GM18519 (cell line): Measurements from ENCODE around the gene CABP4.

ENCODE experiments used
- ATAC-seq: cut with Tn5 transposase; IDR thresholded peaks from one replicate; pipeline ENCODE4 v1.9.1; 2021; ENCODE audit warnings: mild to moderate bottlenecking, moderate library complexity; ENCODE audit not compliant: unreplicated experiment, low FRiP score

The CABP4 gene

DNA sequence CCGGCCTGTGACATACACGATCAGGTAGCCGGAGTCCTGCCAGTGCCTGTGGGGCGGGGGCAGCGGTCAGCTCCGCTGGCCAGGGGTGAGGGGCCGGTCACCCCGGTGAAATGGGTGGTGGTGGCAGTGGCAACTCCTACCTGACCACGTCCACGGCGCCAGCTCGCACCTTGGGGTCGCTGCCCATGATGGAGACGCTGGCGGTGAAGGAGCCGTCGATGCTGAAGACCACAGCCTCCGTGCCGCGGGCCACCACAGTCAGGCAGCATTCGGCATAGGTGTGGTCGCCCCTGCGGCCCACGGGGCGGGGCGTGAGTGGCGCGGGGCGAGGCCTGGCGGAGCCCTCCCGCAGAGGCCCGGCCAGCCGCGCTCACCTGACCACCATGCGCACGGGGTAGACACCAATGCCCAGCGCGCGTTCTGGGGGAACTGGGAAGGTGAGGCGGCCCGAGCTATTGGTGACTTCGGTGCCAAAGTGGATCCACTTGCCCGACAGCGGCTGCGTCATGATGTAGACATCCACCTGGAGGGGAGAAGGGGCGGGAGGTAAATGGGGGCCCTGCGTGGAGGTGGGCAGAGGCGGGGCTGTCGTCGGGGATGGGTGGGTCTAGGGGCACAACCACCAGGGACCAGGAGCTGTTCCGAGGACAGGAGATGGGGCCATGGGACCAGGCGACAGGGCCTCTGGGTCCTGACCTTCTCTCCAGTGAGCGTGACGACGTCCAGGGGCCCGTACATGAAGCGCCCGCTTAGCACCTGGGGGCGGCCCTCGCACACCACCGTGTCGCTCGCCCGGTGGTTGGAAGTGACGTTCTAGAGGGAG lies 38.6 kb downstream of the CABP4 start:
- no peak for ATAC-seq

DNA sequence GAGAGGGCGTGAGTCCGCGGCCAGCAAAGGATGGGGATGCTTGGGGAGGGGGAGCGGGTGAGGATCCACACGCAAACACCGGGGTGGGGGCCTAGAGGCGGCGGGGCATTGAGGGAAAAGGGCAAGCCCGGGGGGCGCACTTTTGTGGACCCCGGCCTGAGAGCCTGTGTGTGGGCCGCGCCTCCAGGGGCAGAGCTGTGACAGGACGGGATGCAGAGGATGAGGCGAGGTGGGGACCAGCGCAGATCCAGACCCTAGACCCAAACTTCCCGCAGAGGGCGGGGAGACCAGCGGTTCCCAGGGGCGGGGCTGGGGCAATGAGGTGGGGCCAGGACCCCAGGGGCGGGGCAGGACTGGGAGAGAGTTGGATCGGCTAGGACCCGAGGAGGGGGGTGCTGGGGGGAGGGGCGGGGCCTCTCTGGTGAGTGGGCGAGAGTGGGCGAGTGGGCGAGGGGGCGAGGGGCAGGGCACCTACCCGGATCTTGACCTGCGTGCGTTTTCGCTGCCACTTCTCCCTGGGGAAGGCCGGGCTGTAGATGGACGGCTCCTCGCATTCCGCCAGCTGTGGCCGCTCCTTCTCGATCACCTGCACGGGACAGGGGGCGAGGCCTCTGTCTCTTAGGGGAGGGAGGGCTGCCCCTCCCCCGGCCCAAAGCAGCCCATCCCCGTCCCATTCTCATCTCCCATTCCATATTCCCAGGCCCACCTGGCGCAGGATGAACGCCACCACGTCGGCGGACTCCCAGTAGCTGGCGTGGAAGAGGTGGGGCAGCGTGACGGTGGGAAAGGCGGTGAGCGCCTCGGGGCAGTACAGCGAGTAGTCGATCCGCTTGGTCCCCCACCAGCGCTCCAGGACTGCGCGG lies 39.4 kb downstream of the CABP4 start:
- ATAC-seq = no peak

DNA sequence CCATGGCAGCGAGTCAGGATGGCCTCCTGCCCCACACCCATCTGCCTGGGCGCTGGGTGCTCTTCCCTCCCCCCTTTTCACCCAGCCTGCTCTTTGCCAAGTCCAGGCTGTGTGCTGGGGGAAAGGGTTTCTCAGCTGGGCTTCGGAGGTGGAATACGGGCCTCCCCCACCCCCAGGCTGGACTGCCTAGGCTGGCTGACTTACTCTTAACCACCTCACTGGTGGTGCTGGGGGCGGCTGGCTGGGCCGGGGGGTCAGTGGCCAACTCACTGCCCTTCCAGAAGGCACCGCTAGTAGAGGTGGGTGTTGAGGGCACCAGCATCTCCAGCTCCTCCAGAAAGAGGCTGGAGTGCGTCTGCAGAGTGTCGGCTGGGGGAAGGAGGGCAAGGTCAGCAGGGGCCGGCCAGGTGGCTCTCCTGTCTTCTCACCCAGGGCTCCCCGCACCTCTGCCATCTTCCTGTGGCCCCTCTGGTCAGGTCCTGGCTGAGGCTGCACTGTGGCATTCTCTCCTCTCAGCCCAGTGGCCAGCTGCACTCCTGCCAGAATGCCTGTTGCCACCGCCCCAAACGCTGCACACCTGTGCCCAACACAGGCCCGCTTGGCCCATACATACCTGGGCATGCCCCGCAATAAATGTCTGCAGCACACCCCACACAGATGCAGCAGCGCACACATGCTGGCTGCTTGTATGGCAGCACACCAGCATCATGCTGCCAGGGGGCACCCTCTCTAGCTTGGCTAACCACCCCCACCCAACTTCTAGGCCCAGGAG lies 40.3 kb downstream of the CABP4 start:
- no peak for ATAC-seq

DNA sequence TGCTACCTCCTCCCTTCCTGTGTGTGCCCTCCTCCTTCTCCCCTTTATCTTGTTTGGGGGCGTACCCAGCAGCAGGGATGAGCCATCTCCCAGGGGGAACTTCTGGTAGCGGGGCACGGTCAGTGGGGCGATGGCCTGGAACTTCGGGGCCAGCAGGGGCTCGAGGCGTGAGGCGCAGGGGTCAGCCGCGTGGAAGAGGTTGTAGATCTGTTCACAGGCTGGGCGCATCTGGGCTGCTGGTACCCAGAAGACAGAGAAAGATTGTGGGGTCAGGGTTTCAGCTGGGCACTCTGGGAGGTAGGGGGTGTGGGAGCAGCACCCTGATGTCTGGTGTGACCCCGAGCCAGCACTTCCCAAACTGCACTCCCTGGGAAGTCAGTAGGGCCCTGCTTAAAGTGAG lies 41.0 kb downstream of the CABP4 start:
- ATAC-seq = no peak

DNA sequence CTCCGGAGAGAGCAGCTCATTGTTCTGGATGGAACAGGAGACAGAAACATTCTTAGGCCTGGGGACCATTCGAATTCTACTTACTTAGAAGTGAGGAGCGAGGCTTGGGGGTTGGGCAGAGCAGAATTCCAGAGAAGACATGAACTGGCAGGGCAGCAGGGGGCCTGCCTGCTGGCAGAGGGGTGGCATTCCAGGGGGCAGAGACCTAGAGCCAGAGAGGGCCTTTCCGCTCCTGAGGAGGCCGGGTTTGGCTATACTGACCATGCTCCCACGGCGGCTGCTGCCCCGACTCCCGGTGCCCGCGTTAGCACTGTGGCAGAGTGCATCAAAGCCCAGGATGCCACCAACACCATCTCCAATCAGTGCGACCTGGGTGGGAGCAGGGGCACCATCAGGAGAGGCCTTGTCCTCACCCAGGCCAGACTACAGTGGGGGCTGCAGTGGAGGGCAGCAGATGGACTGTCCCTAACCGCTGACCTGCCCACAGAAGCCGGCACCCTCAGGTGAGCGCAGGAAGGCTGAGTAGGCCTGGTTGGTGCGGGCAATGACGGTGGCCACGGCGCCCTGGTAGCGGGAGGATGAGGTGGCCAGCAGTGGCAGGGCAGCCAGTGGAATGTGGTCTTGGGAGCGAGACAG lies 42.6 kb downstream of the CABP4 start:
- ATAC-seq = no peak

DNA sequence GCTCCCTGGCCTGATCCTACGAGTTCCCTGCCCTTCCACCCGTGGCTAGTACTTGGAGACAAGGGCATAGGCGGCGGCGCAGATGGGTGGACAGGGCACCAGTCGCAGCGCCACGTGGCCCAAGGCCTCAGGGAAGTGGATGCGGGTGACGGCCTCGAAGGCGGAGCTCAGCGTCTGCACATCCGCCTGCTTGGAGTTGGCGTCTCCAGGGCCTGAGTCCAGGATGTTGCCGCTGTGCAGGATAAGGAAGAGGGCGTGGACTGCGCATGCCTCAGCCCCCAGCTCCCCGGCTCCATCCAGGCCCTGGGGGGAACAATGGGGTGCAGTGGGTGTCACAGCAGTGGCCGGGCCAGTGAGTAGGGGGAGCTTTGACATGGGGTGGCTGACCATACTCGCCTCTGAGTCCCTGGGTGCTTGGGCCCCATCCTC lies 43.4 kb downstream of the CABP4 start:
- ATAC-seq = no peak

DNA sequence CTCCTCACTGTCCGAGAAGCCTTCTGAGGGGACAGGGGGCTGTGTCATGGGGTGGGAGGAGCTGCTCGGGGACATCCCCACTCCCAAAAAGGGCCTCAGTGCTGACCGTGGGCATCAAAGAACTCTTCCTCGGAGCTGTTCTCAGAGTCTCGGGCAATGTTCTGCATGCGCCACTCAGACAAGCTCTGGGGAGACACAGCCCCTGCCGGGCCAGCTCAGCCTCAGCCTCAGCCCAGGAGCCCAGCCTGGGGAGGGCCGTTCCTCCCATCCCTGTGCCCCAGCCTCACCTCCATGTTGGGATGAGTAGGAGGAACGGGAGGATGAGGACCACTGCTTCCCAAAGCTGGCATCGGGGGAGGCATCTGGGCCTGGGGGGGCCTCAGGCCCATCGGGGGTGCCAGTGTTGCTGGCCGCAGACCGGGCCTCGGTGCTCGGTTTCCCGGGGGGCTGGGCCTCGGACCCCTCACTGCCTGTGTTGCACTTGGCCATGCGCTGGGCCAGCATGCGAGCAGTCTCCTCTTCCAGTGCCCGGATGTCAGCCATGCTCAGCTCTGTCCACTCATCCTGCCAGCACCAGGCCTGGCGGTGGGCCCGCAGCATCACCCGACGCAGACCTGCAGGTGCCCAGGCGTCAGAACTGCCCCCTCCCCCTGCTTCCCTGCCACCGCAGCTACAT lies 44.8 kb downstream of the CABP4 start:
- no peak for ATAC-seq

DNA sequence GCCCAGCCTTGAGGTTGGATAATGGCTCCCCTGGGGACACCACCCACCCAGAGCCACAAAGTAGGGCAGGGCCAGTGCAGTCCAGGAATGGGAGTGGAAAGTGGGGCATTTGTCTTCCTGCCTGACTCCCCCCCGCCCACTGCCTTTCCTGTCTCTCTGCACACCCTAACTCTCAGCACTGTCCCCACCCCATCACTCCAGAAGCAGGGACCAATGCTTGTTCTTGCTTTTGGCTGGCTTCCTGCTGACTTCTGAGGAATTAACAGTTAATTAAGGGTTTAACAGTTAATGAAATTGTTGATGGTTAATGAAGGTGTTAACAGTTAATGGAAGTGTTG lies 45.3 kb downstream of the CABP4 start:
- ATAC-seq = no peak

DNA sequence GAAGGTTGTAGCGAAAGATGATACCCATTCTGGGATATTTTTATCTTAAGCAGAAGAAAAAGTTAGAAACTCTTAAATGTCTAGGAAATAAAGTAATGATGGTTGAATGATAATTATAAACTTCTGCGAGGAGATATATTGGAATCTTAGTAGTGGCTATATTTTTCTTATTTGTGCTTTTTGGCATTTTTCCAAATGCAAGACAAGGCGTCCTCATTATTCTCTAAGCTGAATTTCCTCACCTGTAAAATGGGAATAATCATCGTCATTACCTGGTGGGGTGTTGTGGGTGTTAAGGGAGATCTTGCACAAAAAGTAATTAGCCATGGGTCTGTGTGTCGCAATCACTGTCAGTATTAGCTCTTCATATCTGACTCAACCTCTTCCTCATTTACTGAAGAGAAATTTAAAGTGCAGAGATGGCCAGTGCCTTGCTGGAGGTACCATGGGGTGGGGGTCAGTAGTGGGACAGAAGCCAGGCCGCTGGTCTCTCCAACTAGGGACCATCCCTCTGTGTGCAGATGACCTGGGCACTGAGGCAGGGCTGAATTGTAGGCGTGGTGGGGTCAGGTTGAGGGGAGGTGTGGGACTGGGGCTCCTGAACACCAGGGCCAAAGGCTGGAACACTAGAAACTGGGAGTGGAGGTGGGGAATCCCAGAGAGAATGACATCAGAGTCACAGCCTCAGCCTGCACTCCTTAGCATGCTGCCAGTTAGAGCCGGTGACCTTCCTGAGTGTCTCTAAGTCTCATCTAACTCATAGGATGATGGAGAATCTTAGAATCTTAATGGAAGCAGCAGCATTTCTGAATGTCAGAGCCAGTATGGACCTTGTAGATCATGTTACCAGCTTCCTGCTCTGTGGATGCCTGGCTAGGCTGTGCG lies 45.9 kb downstream of the CABP4 start:
- ATAC-seq = no peak

DNA sequence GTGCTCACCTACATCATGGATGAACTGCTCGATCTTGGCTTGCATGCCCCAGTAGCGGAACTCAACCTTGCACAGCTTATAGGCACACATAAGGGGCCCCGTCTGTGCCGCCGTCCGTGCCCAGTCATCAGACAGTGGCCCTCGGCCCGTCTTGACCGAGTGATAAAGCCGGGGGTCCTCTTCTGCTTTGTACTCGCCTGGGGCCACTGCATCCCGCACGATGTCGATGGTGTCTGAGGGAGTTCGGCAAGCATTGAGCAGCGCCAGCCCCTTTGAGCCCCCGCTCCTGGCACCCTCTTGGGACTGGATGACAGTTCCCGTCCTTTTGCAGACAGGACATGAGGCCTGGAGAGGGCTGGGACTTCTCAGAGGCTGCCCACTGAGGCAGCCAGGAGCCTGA lies 46.7 kb downstream of the CABP4 start:
- no peak for ATAC-seq

DNA sequence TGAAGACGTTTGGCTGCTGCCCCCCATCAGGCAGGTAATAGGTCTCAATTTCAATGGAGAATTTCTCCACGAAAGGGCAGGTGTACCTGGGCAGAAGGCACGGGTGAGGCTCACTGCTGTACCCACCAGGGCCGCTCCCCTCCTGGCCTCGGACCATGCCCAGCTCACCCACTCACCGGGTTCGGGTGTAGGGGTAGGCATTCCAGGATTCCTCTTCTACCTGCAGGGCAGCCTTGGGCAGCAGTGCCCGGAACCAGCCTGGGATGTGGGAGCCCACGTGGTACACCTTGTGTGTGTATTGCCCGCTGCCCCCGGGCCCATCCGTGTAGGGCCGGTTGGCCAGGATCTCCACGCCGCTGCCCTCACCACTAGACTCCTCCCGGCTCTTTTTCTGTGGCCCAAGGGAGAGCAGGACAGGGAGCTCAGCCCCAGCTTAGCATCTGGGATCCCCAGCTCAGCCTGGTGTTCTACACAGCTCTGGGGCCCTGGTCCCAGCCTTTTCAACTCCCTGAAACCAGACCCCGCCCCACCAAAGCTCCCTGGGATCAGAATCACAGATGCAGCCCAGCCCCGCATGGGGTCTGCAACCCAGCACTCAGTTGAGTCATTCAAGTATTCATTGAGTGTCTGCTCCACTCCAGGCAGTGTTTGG lies 47.3 kb downstream of the CABP4 start:
- no peak for ATAC-seq

DNA sequence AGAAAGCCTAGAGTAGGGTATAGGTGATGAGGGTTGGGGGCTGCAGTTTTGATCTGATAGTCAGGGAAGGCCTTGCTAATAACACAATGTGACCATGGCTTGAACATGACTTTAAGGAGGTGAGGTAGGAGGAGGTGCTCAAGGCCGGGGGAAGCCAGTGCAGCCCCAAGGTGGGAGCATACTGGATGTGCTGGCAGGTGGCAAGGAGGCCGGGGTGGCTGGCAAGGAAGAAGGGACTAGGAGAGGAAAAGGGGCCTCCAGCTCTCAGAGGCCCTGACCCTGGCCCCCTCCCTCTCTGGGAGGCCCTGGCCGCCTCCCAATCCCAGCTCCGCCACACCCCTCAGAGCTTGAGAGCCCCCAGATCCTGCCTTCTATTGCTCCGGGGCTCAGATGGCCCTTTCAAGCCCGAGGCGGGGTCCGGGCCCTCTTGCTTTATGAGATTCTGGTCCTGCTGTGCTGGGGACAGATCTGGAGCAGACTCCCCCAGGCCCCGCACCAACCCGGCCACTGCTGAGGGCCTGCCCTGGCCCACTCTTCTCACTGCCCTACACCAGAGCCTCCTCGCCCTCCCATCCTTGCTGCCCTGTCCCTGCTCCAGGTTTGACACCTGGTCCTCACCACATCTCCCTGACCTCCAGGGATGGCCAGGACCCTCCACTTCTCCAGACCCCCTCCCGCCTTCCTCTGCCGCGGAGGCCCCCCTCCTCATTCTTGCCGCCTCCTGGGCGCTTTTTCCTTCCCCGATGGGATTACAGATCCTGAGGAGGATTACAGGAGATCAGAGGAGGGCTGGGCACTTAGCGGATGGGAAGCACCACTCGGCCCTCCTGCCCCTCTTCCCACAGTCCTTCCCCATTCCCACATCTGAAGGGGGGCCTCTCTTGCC lies 48.2 kb downstream of the CABP4 start:
- ATAC-seq = no peak

DNA sequence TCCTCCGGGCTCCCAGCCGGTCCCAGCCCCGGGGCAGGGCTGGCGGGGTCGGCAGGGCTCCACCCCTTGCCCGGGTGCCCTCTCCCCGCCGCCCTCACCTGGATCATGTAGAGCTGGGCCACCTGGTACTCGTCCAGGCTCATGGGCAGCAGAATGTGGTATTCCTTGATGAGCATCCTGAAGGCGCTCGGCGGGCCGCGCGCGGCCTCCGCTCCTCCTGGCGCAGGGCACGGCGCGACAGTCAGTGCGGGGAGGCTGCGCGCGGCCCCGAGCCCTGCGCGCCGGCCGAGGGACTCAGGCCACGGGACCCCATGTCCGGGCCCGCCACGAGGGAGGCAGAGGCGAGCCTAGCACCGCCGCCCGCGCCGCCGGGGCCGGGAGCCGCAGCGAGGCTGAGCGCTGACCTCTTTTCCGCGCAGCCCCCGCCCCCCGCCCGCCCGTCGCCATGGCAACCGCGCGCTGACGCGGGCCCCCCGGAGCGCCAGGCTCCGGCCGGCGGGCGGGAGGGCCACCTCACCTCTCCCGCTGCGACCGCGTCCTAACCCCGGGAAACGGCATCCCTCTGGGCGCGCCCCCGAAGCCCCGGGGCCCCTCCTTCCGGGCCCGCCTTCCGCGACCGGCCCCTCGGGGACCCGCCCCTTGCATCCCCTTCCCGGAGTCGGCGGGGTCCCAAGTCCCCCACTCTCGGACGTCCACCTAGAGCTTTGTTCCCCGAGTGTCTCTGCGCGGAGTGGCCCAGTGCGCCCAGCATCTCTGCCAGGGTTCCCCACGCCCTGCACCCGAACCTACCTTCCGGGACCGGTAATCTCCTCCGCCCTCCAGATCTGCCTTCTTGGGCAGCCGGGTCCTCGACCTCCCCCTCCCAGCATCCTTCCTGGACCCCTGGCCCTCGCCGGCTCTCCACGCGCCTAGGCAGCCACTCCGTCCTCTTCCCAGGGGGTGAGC lies 49.1 kb downstream of the CABP4 start:
- no peak for ATAC-seq

DNA sequence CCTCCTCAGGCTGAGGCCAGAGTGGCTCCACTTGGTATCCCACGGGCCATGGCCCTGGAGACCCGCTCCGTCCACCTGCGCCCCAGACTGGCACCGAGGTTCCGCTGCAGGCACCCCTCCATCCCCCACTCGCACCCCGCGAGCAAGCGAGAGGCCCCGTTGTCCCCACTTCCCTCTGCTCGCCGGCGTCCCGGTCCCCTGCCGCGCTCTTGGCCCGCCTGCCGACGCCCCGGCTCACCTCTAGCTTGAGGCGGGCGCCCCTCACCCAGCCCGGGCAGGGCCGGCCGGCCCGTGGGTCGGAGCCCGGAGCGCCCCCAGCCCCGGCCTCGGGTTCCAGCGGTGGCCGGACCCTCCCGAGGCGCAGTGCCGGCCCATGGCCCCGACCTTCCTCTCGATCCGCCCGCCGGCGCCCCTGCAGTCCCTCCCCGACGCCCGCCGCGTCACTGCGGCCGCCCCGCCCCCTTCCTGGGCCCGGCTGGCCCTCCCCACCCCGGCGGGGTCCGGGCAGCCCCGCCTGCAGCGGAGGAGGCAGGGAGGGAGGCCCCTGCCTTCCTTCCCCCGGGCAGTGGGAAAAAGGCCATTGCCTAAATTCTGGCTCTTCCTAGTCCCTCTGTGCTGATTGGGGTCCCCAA lies 49.9 kb downstream of the CABP4 start, which contains the start of gene PITPNM1:
Gene PITPNM1 (minus strand): TSS at position 414 of the 632 bp plus-strand sequence. CDS start 1,183 bp downstream, outside the sequence.
- ATAC-seq = no peak

DNA sequence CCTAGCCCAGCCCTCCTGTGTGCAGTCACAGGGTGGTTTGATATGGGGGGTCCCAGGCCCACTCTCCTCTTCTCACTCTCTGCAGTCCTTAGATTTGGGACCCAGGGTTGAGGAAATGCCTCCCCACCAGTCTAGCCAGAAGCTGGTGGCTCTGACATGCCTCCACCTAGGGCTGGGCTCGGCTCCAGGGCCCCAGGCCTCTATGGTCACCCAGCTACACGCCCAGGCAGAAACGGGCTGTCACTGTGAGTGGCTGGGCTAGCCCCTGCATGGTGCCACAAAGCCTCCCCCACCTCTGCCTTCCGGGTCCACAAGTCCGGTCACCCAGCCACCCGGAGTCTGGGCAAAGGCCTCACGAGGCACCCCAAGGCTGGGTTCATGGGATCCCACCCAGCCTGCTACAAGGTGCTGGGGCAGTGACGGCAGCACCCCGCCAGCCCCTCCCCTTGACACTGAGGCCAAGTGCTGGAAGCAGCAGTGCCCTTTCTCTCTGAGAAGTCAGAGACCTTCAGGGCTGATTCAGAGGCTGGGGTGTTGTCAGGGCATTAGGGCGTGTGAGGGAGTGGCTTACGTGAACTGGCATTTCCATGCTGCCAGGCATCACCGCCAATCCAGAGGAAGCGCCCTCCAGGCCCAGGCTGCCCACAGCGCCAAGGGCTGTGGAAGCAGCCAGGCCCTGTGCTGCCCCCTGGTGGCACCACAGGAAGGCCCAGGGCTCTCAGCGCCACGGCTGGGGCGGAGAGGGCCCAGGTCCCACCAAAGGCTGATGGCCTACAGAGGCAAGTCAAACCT lies 50.6 kb downstream of the CABP4 start:
- ATAC-seq = no peak
